Neural cell (in vitro differentiated cells): ENCODE results near the gene NUFIP1. TPM values are rescaled to one million over a fixed set of nuclear protein-coding genes. Genes with fewer than 3 reads are reported as not detected.

Experiments used
- H2AFZ ChIP-seq: fragments of 200-600, 300-800 bp; sonication (generic), shearing (Covaris generic); 2 replicates; pipeline ENCODE4 v1.6.0; 2014; ENCODE audit warnings: low read depth, mild to moderate bottlenecking, antibody characterized with exemption, low read length, moderate library complexity
- H3F3A ChIP-seq: fragments of 200-600 bp; shearing (Covaris generic); 2 replicates; pipeline ENCODE4 v1.6.1; 2016; ENCODE audit warnings: mild to moderate bottlenecking, moderate library complexity, mixed read lengths, antibody characterized with exemption, low read length; ENCODE audit not compliant: insufficient read depth, poor library complexity, severe bottlenecking
- H3K27ac ChIP-seq: fragments of 200-600, 300-800 bp; sonication (generic), shearing (Covaris generic); 2 replicates; pipeline ENCODE4 v1.5.1; 2014; ENCODE audit warnings: mild to moderate bottlenecking, low read length, moderate library complexity
- H3K27me3 ChIP-seq: fragments of 300-800, 200-600 bp; sonication (generic), shearing (Covaris generic); 2 replicates; pipeline ENCODE4 v1.6.0; 2014; ENCODE audit warnings: mild to moderate bottlenecking, low read depth, low read length, moderate library complexity; ENCODE audit not compliant: insufficient read depth
- H3K36me3 ChIP-seq: fragments of 300-800, 200-600 bp; sonication (generic), shearing (Covaris generic); 2 replicates; pipeline ENCODE4 v1.5.1; 2014; ENCODE audit warnings: mild to moderate bottlenecking, antibody characterized with exemption, low read length, moderate library complexity; ENCODE audit not compliant: insufficient read depth
- H3K4me2 ChIP-seq: fragments of 300-800, 200-600 bp; sonication (generic), shearing (Covaris generic); 2 replicates; pipeline ENCODE4 v1.6.0; 2014; ENCODE audit warnings: mild to moderate bottlenecking, low read length
- H3K4me3 ChIP-seq: fragments of 300-800, 200-600 bp; sonication (generic), shearing (Covaris generic); 2 replicates; pipeline ENCODE4 v1.5.1; 2014; ENCODE audit warnings: mild to moderate bottlenecking, low read length, moderate library complexity
- H3K79me2 ChIP-seq: fragments of 200-600 bp; shearing (Covaris generic); replicated peaks from 2 replicates; pipeline ENCODE4 v1.6.0; 2014; ENCODE audit warnings: mild to moderate bottlenecking, low read length, moderate library complexity; ENCODE audit not compliant: insufficient read depth
- H3K9ac ChIP-seq: fragments of 300-800, 200-600 bp; sonication (generic), shearing (Covaris generic); 2 replicates; pipeline ENCODE4 v1.6.1; 2016; ENCODE audit warnings: mild to moderate bottlenecking, low read length, mixed read lengths
- H3K9me2 ChIP-seq: fragments of 200-600 bp; shearing (Covaris generic); 2 replicates; pipeline ENCODE4 v1.6.1; 2016; ENCODE audit warnings: mild to moderate bottlenecking, low read length, mixed read lengths; ENCODE audit not compliant: insufficient read depth
- H3K9me3 ChIP-seq: fragments of 200-600, 300-800 bp; sonication (generic), shearing (Covaris generic); 2 replicates; pipeline ENCODE4 v1.6.1; 2016; ENCODE audit warnings: mild to moderate bottlenecking, mixed run types, low read length, moderate library complexity, mixed read lengths
- H4K20me1 ChIP-seq: fragments of 200-600 bp; shearing (Covaris generic); 2 replicates; pipeline ENCODE4 v1.6.1; 2016; ENCODE audit warnings: mild to moderate bottlenecking, mixed run types; ENCODE audit not compliant: insufficient read depth
- EP300 ChIP-seq: fragments of 450-650 bp; conservative IDR thresholded peaks from 2 replicates; pipeline ENCODE4 v1.6.1; 2014; ENCODE audit warnings: antibody characterized with exemption, mild to moderate bottlenecking, moderate library complexity; ENCODE audit not compliant: poor library complexity, severe bottlenecking
- EZH2 ChIP-seq: fragments of 200-600, 300-800 bp; shearing (Covaris generic), sonication (generic); IDR thresholded peaks from 2 replicates; pipeline ENCODE4 v1.6.1; 2014; ENCODE audit warnings: antibody characterized with exemption, low read length, borderline replicate concordance, mild to moderate bottlenecking; ENCODE audit not compliant: insufficient read depth, poor library complexity, severe bottlenecking
- MXI1 ChIP-seq: fragments of 450-650 bp; conservative IDR thresholded peaks from 2 replicates; pipeline ENCODE4 v1.6.1; 2014; ENCODE audit warnings: antibody characterized with exemption, mild to moderate bottlenecking; ENCODE audit not compliant: poor library complexity, severe bottlenecking
- POLR2AphosphoS5 ChIP-seq: IDR thresholded peaks from 2 replicates; pipeline ENCODE4 v1.6.1; 2012
- RAD21 ChIP-seq: fragments of 450-650 bp; conservative IDR thresholded peaks from 2 replicates; pipeline ENCODE4 v1.6.1; 2014; ENCODE audit warnings: antibody characterized with exemption, mild to moderate bottlenecking, moderate library complexity
- SMC3 ChIP-seq: fragments of 450-650 bp; conservative IDR thresholded peaks from 2 replicates; pipeline ENCODE4 v1.6.1; 2014; ENCODE audit warnings: antibody characterized with exemption, mild to moderate bottlenecking, moderate library complexity; ENCODE audit not compliant: poor library complexity
- TAF1 ChIP-seq: IDR thresholded peaks from 2 replicates; pipeline ENCODE4 v1.6.1; 2012; ENCODE audit warnings: low read depth
- polyA minus RNA-seq: library from RNA; depleted of rRNA, polyadenylated mRNA; stranded (reverse); fragments of >200 nt; gene quantifications from 2 replicates; pipeline ENCODE4 v1.2.3, GENCODE V29; 2014
- polyA plus RNA-seq: library from polyadenylated mRNA; depleted of rRNA; stranded (reverse); fragments of >200 nt; gene quantifications from 2 replicates; pipeline ENCODE4 v1.2.3, GENCODE V29; 2014
- TF ChIP-seq, protein P1 (sequence below): fragments of 450-650 bp; IDR thresholded peaks from 2 replicates; pipeline ENCODE4 v1.5.1; 2014; ENCODE audit warnings: antibody characterized with exemption, mild to moderate bottlenecking, moderate library complexity; ENCODE audit not compliant: poor library complexity, severe bottlenecking
- TF ChIP-seq, protein P2 (sequence below): IDR thresholded peaks from 2 replicates; pipeline ENCODE4 v1.6.1; 2012; ENCODE audit warnings: borderline replicate concordance

NUFIP1 gene
- 7.0 and 11.0 TPM in 2 replicates for polyA plus RNA-seq
- polyA minus RNA-seq = 10.7 and 12.7 TPM in 2 replicates

DNA sequence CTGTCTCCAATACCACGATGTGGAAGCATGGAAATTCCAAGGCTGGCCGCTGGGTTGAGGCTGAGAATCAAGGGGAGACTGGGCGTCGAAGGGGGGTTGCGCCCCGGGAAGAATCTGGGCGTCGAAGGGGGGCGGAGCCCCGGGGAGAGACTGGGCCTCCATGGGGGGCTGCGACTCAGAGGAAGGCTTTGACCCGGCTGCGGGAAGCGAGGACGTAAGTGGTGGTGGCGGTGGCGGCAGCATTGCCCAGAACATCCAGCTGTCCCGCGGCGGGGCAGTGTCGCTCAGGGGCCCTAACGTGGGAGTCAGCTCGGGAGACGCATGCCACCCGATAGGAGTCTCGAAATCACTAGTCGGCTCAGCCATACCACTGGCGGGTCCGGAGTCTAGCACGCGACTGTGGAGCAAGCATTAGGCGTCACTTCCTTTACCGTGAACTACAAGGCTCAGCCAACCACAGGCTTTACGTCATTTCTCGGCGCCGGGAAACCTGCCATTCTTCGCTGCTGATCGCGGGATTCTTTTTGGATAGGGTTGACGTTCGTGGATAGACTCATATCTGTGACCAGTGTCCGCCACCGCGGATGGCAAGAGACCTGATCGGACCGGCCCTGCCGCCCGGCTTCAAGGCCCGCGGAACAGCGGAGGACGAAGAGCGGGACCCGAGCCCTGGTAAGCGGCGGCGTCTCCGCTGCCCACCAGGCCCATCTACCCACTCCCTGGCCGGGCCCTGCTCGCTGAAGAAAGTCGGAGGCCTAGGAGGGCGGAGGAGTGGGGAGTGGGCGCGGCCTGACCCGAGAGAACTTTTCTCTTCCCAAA is at the start of gene NUFIP1, which contains the start of gene GPALPP1:
NUFIP1 (minus strand) TSS at position 401 of the 819 bp plus-strand sequence; CDS start at position 366, 35 bp downstream.
GPALPP1 (plus strand) TSS at position 468 of the 819 bp plus-strand sequence; CDS start at position 585, 117 bp downstream.
- peak within 1 kb of the TSS; percentile 94 for H3K9ac ChIP-seq
- H3K27me3 ChIP-seq = no peaks in the 10 kb centered on the region
- peak within 1 kb of the TSS; percentile 91 for H3K27ac ChIP-seq
- H3K4me3 ChIP-seq = peak within 1 kb of the TSS; percentile 100
- no peaks in the 10 kb centered on the region for H4K20me1 ChIP-seq
- peaks cover 54% of the 10 kb centered on the region for H3K79me2 ChIP-seq
- no peaks in the 10 kb centered on the region for H3K36me3 ChIP-seq
- TF ChIP-seq, protein P1, sequence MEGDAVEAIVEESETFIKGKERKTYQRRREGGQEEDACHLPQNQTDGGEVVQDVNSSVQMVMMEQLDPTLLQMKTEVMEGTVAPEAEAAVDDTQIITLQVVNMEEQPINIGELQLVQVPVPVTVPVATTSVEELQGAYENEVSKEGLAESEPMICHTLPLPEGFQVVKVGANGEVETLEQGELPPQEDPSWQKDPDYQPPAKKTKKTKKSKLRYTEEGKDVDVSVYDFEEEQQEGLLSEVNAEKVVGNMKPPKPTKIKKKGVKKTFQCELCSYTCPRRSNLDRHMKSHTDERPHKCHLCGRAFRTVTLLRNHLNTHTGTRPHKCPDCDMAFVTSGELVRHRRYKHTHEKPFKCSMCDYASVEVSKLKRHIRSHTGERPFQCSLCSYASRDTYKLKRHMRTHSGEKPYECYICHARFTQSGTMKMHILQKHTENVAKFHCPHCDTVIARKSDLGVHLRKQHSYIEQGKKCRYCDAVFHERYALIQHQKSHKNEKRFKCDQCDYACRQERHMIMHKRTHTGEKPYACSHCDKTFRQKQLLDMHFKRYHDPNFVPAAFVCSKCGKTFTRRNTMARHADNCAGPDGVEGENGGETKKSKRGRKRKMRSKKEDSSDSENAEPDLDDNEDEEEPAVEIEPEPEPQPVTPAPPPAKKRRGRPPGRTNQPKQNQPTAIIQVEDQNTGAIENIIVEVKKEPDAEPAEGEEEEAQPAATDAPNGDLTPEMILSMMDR = peak; percentile 48
- TF ChIP-seq SMC3 (no peak), EZH2 (no peak), MXI1 (peak; percentile 99), EP300 (peak; percentile 62), TAF1 (peak; percentile 63), POLR2AphosphoS5 (peak; percentile 91), RAD21 (peak; percentile 16)
- TF ChIP-seq, protein P2, sequence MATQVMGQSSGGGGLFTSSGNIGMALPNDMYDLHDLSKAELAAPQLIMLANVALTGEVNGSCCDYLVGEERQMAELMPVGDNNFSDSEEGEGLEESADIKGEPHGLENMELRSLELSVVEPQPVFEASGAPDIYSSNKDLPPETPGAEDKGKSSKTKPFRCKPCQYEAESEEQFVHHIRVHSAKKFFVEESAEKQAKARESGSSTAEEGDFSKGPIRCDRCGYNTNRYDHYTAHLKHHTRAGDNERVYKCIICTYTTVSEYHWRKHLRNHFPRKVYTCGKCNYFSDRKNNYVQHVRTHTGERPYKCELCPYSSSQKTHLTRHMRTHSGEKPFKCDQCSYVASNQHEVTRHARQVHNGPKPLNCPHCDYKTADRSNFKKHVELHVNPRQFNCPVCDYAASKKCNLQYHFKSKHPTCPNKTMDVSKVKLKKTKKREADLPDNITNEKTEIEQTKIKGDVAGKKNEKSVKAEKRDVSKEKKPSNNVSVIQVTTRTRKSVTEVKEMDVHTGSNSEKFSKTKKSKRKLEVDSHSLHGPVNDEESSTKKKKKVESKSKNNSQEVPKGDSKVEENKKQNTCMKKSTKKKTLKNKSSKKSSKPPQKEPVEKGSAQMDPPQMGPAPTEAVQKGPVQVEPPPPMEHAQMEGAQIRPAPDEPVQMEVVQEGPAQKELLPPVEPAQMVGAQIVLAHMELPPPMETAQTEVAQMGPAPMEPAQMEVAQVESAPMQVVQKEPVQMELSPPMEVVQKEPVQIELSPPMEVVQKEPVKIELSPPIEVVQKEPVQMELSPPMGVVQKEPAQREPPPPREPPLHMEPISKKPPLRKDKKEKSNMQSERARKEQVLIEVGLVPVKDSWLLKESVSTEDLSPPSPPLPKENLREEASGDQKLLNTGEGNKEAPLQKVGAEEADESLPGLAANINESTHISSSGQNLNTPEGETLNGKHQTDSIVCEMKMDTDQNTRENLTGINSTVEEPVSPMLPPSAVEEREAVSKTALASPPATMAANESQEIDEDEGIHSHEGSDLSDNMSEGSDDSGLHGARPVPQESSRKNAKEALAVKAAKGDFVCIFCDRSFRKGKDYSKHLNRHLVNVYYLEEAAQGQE = no peak
- H3K9me2 ChIP-seq = no peaks in the 10 kb centered on the region
- H3K9me3 ChIP-seq = no peaks in the 10 kb centered on the region
- H3K4me2 ChIP-seq = peak within 1 kb of the TSS; percentile 98
- no peaks in the 10 kb centered on the region for H3F3A ChIP-seq
- H2AFZ ChIP-seq = peak within 1 kb of the TSS; percentile 97

DNA sequence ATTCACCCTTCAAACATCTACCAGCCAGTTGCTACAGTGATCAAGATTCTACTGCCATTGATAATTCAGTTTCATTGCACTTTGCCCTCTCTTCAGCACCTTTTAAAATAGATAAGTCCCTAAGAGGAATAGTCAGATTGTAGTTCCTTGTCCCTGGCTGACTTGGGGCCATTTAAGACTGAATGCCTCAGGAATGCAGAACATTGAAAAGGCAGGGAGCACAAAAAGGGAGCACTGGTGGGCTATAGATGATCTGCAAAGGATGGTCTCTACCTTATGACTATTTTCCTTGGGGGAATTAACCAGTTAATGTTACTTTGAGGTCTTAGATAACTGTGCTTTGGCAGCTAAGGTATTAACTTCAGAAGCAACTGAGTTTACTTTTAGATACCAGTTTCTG is 46.9 kb upstream of the NUFIP1 start:
- no peak overlapping the region for H3K4me3 ChIP-seq
- TF ChIP-seq, protein P1 = no peak
- TF ChIP-seq EZH2 = no peak
- no peak for TF ChIP-seq POLR2AphosphoS5
- TF ChIP-seq, protein P2 = no peak
- no peak for TF ChIP-seq EP300

More for the DNA sequence above, 46.9 kb upstream of the NUFIP1 start:
- Histone ChIP-seq H4K20me1 (no peaks in the 10 kb centered on the region), H3K27ac (no peak overlapping the region), H3K9me3 (no peaks in the 10 kb centered on the region), H3K4me2 (no peak overlapping the region), H3K27me3 (no peaks in the 10 kb centered on the region), H3K79me2 (no peaks in the 10 kb centered on the region), H3F3A (no peaks in the 10 kb centered on the region), H3K9ac (no peak overlapping the region), H3K36me3 (no peaks in the 10 kb centered on the region), H3K9me2 (no peaks in the 10 kb centered on the region), H2AFZ (no peak overlapping the region)
